CD4-positive, alpha-beta T cell treated with Interleukin-1 beta for 1 hour (primary cell): ENCODE results near the gene PNPLA7.
"Not testable (repeated sequence)": the region's sequence is repeated elsewhere in the genome, so short reads cannot be mapped to it uniquely, and the experiment has no call there.

Source experiments
- DNase-seq, 2 donors: peaks; one replicate each; pipeline ENCODE4 v3.0.0-alpha.2; 2020 to 2022

PNPLA7 gene

DNA sequence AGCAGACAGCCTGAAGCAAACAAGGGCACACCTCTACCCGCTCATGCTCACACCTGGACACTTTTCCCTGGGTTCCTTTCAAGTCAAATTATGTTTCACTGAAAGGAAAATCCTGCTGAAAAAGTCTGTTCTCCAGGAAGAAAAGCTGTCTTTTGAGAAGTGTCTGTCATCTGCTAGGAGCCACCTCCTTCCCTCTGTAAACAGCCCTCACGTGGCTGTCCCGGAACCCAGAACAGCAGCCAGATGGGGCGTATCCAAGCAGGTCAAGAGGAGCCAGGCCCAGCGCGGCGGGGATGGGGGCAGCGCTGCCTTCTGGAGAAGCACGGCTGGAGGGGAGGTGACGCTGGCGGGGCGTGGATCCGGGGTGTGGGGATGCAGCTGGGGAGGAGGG, at the start of gene PNPLA7:
PNPLA7 (minus strand) TSS at position 172 of the 391 bp plus-strand sequence. CDS start 205 bp downstream, outside the sequence.
- DNase-seq, result peak; percentile 53 to 57

DNA sequence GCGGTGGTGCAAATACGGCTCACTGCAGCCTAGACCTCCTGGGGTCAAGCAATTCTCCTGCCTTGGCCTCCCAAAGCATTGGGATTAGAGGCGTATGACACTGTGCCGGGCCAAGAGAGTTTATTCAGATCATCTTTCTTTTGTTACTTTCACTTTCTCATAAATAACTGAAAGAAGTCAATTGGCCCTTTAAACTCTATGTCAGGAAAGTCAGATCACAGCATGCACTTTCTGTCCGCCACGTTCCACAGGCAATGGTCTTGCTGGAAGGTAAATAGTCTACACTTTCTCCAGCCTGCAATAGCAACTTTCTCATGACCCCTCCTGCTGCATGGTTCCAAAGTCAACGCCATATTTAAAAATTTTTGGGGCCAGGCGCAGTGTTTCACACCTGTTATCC, 48.7 kb upstream of the PNPLA7 start:
- no peak for DNase-seq

GRCh38 chr9:137596577-137596976, 46.4 kb upstream of the PNPLA7 start:
- not testable (repeated sequence) for DNase-seq

DNA sequence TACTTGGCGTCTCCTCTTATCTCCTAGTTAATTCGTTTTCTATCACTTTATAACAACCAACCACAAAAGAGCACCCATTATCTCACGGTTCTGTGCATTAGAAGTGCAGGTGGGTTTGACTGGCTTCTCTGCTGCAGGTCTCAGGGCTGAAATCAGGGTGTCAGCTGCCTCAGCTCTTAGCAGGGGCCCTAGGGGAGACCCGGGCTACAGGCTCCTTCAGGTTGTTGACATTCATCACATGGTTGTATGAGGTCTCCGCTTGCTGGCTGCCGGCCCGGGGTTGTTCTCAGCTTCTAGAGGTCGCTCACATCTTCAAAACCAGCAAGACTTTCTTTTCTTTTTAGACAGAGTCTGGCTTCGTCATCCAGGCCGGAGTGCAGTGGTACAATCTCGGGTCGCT, 43.0 kb upstream of the PNPLA7 start:
- DNase-seq, result no peak

GRCh38 chr9:137592767-137593166, 42.6 kb upstream of the PNPLA7 start:
- DNase-seq, result no peak

- DNase-seq, result peak; percentile 90 to 92
Measured at GRCh38 chr9:137590469-137591383, 40.5 kb upstream of the PNPLA7 start, which contains the start of gene ZMYND19. ZMYND19 (minus strand) TSS chr9:137590512; CDS start chr9:137590263, 249 bp downstream.

DNA sequence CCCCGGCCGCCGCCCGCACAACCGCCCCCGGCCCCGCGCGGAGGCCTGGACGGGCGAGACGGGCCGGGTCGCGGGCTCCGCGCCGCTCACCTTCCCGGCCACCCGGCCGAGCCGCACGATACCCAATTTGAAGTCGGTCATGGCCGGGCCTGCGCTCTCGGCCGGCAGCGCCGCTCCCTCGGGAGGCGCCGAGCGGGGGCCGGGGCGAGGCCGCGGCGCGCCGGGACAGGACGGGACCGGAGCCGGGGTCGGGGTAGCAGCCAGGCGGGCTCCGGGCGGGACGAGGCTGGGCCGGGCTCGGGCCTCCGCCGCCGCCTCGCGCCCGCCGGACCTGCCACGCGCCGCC, 39.9 kb upstream of the PNPLA7 start:
- DNase-seq, result no peak

DNA sequence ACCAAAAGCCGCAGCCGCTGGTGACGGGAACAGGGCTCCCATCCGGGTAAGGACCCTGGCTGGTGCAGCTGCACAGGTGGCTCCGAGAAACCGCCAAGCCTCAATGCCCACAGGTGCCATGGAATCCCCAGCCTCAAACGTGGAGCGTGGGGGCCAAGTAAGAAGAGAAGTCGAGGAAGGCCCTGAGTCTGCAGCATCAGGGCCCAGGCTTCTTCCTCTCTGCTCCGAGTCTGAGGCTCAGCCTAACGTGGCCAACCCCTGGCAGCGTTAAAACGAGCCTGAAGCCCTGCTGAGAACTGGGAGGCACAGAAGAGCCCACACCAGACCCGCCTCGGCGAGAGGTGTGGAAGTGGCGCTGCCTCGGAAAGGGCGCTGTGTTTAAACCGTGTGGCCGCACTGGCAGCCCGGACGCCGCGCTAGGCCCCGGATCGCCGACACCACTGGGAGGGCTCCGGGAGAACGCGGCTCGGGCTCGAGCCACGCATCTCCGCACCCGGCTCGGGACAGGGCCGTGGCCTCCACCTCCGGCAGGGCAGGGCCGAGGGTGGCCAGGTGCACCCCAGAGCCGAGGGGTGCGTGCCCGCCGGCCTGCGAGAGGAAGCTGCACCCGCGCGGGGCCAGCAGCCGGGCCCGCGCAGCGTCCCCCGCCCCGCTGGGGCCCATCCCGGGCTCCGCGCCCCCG, 39.4 kb upstream of the PNPLA7 start:
- no peak for DNase-seq

DNA sequence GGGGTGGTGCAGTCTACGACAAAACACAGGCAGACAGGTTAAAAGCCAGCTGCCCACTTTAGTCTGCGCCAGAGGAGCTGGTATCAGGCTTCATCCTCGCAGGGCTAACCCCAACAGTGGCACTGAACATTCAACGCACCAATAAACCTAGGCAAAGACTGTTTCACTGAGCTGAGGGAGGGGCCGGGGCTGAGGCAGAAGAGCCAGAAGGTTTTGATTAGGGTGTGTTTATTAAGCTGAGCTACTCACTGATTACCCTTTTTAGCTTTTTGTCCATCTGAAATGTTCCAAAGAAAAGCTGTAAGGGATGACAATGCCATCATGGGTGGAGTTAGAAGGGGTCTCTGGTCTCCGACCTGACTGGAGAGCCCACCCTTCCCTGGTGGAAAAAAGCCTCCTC, 38.7 kb upstream of the PNPLA7 start:
- no peak for DNase-seq

- DNase-seq, result no peak
Measured at GRCh38 chr9:137588311-137588710, 38.1 kb upstream of the PNPLA7 start.

DNA sequence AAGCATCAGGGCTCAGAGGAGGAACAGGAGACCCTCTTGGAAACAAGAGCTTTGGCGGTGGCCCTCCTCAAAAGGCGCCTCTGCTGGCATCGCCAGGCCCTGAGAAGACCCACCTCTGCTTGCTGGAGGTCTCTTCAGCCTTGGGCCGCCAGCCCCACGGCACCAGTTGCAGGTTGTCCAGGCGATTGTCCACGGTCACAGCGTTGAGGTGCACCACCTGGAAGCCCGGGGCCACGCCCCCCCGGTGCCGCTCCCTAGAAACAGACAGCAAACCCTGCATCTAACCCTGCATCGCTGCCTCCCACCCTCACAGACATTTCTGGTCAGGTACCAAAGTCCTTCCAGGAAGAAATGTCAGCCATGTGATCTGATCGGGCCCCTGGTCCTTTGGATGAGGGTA, 36.7 kb upstream of the PNPLA7 start:
- DNase-seq, result no peak

GRCh38 chr9:137583957-137584356, 33.8 kb upstream of the PNPLA7 start:
- no peak for DNase-seq

- no peak for DNase-seq
Measured at GRCh38 chr9:137583347-137583746, 33.1 kb upstream of the PNPLA7 start.

GRCh38 chr9:137582286-137582860, 32.2 kb upstream of the PNPLA7 start:
- DNase-seq, result peak in 1 of 2 donors; percentile 19

- no peak for DNase-seq
Measured at GRCh38 chr9:137581361-137582285, 31.4 kb upstream of the PNPLA7 start.

GRCh38 chr9:137580954-137581322, 30.7 kb upstream of the PNPLA7 start:
- no peak for DNase-seq

GRCh38 chr9:137580209-137580953, 30.2 kb upstream of the PNPLA7 start:
- DNase-seq, result no peak

GRCh38 chr9:137579259-137579604, 29.0 kb upstream of the PNPLA7 start:
- no peak for DNase-seq

DNA sequence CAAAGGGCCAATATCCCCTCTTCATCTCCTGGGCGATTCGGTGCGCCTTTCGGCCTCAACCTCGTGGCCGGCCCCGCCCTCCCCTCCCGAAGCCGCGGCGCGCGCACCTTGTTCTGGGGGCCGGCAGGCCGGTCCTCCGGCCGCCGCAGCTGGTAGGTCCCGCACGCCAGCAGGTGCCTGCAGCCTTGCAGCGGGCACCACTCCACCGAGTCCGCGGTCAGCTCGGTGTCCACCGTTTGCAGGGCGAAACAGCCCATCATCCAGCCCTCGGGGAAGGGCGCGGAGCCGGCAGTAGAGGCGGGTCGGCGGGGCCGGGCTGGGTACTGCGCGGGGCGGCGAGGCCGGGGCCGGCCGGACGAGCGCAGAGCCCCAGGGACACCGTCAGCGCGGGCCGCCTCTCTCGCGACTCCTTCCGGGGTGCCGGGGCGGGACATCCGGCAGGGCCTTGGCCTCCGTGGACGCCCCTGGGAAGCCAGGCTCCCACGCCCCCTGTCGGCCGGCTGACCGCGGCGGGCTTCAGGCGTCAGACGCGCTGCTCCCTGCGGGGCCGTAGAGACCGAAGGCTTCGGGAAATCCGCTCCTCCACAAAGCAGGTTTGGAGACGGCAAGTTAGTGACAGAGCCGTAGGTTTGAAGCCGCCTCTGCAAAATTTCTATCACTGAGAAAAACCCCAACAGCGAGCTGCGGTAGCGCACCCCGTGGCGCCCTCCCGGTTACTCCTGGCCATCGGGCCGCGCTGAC, 28.5 kb upstream of the PNPLA7 start, which contains the start of gene DPH7:
DPH7 (minus strand) TSS at position 408 of the 741 bp plus-strand sequence; CDS start at position 260, 148 bp downstream.
- DNase-seq, result peak; percentile 93 to 94

GRCh38 chr9:137575716-137576411, 25.7 kb upstream of the PNPLA7 start:
- DNase-seq, result no peak

DNA sequence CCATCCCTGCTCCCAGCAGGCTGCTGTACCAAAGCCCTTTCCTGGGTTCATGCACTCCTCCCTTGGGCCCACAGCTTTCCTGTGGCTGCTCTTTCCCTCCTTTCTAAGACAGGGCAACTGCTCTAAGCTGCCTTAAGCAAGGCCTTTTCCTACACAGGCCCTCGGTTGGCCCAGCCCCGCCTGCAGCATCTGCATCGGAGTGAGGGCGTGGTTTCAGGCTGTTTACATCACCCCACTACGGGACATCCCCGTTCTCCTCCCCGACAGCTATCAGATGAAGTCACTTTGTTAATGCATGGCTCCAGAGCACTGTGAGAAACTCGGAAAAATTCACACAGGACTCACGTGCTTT, 25.1 kb upstream of the PNPLA7 start:
- DNase-seq, result peak in 1 of 2 donors; percentile 32
